H1 (cell line): Measurements from ENCODE around the gene DNAJC16. TPM values are rescaled to one million over a fixed set of nuclear protein-coding genes. Genes with fewer than 3 reads are reported as not detected.

Source experiments
- POLR2A ChIP-seq, 2 experiments: IDR thresholded peaks; 1 replicate in 1 of 2; 2 replicates in 1 of 2; pipeline ENCODE4 v1.6.1; 2011; ENCODE audit warnings: low read depth in 2 of 2, low read length in 2 of 2, mild to moderate bottlenecking in 2 of 2; ENCODE audit errors: control extremely low read depth in 1 of 2
- POLR2AphosphoS5 ChIP-seq: IDR thresholded peaks from 2 replicates; pipeline ENCODE4 v1.6.1; 2011; ENCODE audit warnings: low read depth, low read length
- RAD21 ChIP-seq, 2 experiments: IDR thresholded peaks in 1 of 2; conservative IDR thresholded peaks in 1 of 2; 2 replicates each; pipeline ENCODE4 v1.6.1; 2011; ENCODE audit warnings: low read depth in 2 of 2, low read length in 2 of 2, improper control_type of control experiment in 1 of 2, inconsistent platforms in 1 of 2, mild to moderate bottlenecking in 1 of 2, moderate library complexity in 1 of 2
- SAP30 ChIP-seq: fragments of 300-600 bp; sonication (generic); IDR thresholded peaks from 2 replicates; pipeline ENCODE4 v1.7.1; 2012; ENCODE audit warnings: low read length, moderate library complexity, mild to moderate bottlenecking, inconsistent platforms; ENCODE audit not compliant: insufficient read depth, insufficient replicate concordance
- TBP ChIP-seq: IDR thresholded peaks from 2 replicates; pipeline ENCODE4 v1.6.1; 2011; ENCODE audit warnings: low read depth, low read length, improper control_type of control experiment
- polyA plus RNA-seq, 7 experiments: library from polyadenylated mRNA; depleted of rRNA in 3 of 7; stranded (reverse) in 5 of 7; unstranded in 2 of 7; fragments of >200 nt in 5 of 7; fragments of 200-250 nt in 2 of 7; gene quantifications; 1 replicate in 5 of 7; 2 replicates in 1 of 7; 4 replicates in 1 of 7; pipeline versions ENCODE4 v1.2.1 to v1.2.3, GENCODE V29; 2011 to 2013; ENCODE audit warnings: missing spikeins in 2 of 7, mixed read lengths in 2 of 7
- total RNA-seq: library from RNA; stranded (reverse); fragmentation: NEBNext Ultra II Directional; extraction: Animal tissue kit (Norgen Biotek cat#: 25700); gene quantifications from 2 replicates; pipeline ENCODE4 v1.2.1, GENCODE V29; 2021
- TF ChIP-seq, protein P1 (sequence below): IDR thresholded peaks from 2 replicates; pipeline ENCODE4 v1.6.1; 2011; ENCODE audit warnings: low read length, improper control_type of control experiment

The DNAJC16 gene
- total and polyA plus RNA-seq, 2 of the 8 experiments (the other 6 are each of a cell fraction or from before 2014, with no cell fraction given), result 7.9 to 23.3 TPM

DNA sequence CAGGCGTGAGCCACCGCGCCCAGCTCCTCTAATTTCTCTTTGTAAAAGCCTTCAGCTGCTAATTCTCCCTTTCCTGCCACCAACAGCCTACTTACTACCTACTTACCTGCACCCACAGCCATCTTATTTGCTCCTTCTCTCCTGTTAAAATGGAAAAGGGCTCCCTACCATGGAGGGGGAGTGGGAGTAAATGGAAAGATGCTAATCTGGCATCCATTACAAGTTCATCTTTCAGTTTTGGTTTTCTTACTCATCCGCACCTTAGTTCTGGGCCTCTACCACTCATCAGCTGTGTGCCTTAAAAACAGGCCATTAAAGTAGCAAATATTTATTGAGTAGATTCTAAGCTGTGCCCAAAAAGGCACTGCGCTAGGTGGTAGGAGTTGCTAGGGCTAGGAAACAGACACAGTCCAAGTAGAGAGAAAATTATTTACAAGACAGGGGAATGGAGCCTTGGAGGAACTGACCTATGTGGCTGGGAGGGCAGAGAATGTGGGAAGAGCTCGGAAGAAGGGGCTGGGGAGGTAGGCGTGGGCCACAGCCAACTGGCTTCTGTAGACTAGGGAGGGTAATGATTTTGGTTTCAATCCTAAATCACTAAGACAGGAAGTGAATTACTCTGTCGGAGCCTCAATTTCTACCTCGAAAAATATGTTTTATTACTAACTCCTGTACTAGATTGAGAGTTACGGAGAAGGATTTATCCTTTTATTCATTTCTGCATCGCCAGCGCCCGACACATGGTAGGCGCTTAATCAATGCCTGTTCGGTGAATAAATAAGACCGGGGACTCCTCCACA is 89.9 kb downstream of the DNAJC16 start (continued):
- TF ChIP-seq RAD21 (IDR thresholded peaks at IDR 0.05 in 1 of 2, conservative IDR thresholded peaks at IDR 0.05 in 1 of 2; ENCODE audit: low read depth in 2 of 2, low read length in 2 of 2) (no peak), POLR2A (IDR thresholded peaks at IDR 0.05; ENCODE audit: control extremely low read depth in 1 of 2, low read depth in 2 of 2, low read length in 2 of 2) (0 out of 3 replicates have a peak, but pooled peaks of 1 of the 2 experiments have one; percentile 63), POLR2AphosphoS5 (no peak), TBP (no peak), SAP30 (peak; percentile 30)
- TF ChIP-seq, protein P1, sequence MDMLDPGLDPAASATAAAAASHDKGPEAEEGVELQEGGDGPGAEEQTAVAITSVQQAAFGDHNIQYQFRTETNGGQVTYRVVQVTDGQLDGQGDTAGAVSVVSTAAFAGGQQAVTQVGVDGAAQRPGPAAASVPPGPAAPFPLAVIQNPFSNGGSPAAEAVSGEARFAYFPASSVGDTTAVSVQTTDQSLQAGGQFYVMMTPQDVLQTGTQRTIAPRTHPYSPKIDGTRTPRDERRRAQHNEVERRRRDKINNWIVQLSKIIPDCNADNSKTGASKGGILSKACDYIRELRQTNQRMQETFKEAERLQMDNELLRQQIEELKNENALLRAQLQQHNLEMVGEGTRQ, result no peak
